ENCODE measurements around the gene AGXT.

AGXT gene

GRCh38 chr2:240835528-240835927 is 33.1 kb upstream of the AGXT start:
- TF ChIP-seq ISL1 (CRISPR knock-in tag; IDR thresholded peaks at IDR 0.05) (no peak), ZNF8 (CRISPR knock-in tag; IDR thresholded peaks at IDR 0.05) (no peak), TOX (CRISPR knock-in tag; IDR thresholded peaks at IDR 0.05; ENCODE audit: borderline replicate concordance) (no peak), CREB5 (CRISPR knock-in tag; IDR thresholded peaks at IDR 0.05; ENCODE audit: low read depth) (no peak), ZFP3 (CRISPR knock-in tag; IDR thresholded peaks at IDR 0.05) (no peak), PPARA (CRISPR knock-in tag; IDR thresholded peaks at IDR 0.05; ENCODE audit: borderline replicate concordance) (no peak), ZNF70 (CRISPR knock-in tag; IDR thresholded peaks at IDR 0.05) (no peak), ARNTL (CRISPR knock-in tag; IDR thresholded peaks at IDR 0.05; ENCODE audit: borderline replicate concordance, low read depth) (no peak), BACH2 (CRISPR knock-in tag; IDR thresholded peaks at IDR 0.05; ENCODE audit: borderline replicate concordance) (no peak), GLIS3 (CRISPR knock-in tag; IDR thresholded peaks at IDR 0.05) (no peak), RARB (CRISPR knock-in tag; IDR thresholded peaks at IDR 0.05) (no peak), CSDC2 (CRISPR knock-in tag; IDR thresholded peaks at IDR 0.05) (no peak), ZC3H10 (CRISPR knock-in tag; IDR thresholded peaks at IDR 0.05) (no peak)

GRCh38 chr2:240836781-240837467 is 31.7 kb upstream of the AGXT start:
- TF ChIP-seq TOX (CRISPR knock-in tag; IDR thresholded peaks at IDR 0.05; ENCODE audit: borderline replicate concordance): no peak
- TF ChIP-seq ARNTL (CRISPR knock-in tag; IDR thresholded peaks at IDR 0.05; ENCODE audit: borderline replicate concordance, low read depth): no peak
- TF ChIP-seq ESRRG (CRISPR knock-in tag; IDR thresholded peaks at IDR 0.05): no peak
- TF ChIP-seq ZC3H10 (CRISPR knock-in tag; IDR thresholded peaks at IDR 0.05): no peak
- no peak for TF ChIP-seq CREB5 (CRISPR knock-in tag; IDR thresholded peaks at IDR 0.05; ENCODE audit: low read depth)
- no peak for TF ChIP-seq TSHZ2 (CRISPR knock-in tag; IDR thresholded peaks at IDR 0.05)
- no peak for TF ChIP-seq ZNF8 (CRISPR knock-in tag; IDR thresholded peaks at IDR 0.05)
- no peak for TF ChIP-seq ZFP30 (CRISPR knock-in tag; IDR thresholded peaks at IDR 0.05)
- no peak for TF ChIP-seq CSDC2 (CRISPR knock-in tag; IDR thresholded peaks at IDR 0.05)
- TF ChIP-seq TCF4 (CRISPR knock-in tag; IDR thresholded peaks at IDR 0.05; ENCODE audit: borderline replicate concordance): no peak
- no peak for TF ChIP-seq BACH2 (CRISPR knock-in tag; IDR thresholded peaks at IDR 0.05; ENCODE audit: borderline replicate concordance)
- no peak for TF ChIP-seq POU6F1 (CRISPR knock-in tag; IDR thresholded peaks at IDR 0.05; ENCODE audit: borderline replicate concordance, low read depth)
- no peak for TF ChIP-seq ZNF565 (CRISPR knock-in tag; conservative IDR thresholded peaks at IDR 0.05; ENCODE audit: low read depth)
- TF ChIP-seq SNAI2 (CRISPR knock-in tag; IDR thresholded peaks at IDR 0.05): no peak
- TF ChIP-seq, protein P1, sequence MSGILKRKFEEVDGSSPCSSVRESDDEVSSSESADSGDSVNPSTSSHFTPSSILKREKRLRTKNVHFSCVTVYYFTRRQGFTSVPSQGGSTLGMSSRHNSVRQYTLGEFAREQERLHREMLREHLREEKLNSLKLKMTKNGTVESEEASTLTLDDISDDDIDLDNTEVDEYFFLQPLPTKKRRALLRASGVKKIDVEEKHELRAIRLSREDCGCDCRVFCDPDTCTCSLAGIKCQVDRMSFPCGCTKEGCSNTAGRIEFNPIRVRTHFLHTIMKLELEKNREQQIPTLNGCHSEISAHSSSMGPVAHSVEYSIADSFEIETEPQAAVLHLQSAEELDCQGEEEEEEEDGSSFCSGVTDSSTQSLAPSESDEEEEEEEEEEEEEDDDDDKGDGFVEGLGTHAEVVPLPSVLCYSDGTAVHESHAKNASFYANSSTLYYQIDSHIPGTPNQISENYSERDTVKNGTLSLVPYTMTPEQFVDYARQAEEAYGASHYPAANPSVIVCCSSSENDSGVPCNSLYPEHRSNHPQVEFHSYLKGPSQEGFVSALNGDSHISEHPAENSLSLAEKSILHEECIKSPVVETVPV (CRISPR knock-in tag; IDR thresholded peaks at IDR 0.05): no peak
- TF ChIP-seq PATZ1 (CRISPR knock-in tag; IDR thresholded peaks at IDR 0.05; ENCODE audit: borderline replicate concordance): no peak
- TF ChIP-seq ZFP3 (CRISPR knock-in tag; IDR thresholded peaks at IDR 0.05): no peak
- TF ChIP-seq PPARA (CRISPR knock-in tag; IDR thresholded peaks at IDR 0.05; ENCODE audit: borderline replicate concordance): no peak
- no peak for ATAC-seq

More at GRCh38 chr2:240835528-240835927, 33.1 kb upstream of the AGXT start:
- no peak for ATAC-seq
